Measurements from ENCODE around the gene PPIL4. TPM values are rescaled to one million over a fixed set of nuclear protein-coding genes. Genes with fewer than 3 reads are reported as not detected.

Gene PPIL4
- total RNA-seq, 4 donors from 2014 or later = 10.1 to 30.5 (median 19.0) TPM

GRCh38 chr6:149510793-149511512 lies 34.9 kb downstream of the PPIL4 start:
- in situ Hi-C loops (cut with MboI; ENCODE audit: low pct_ligation_motif_present in 1 of 4, low pct_unique_long_range_greater_than_20kb in 1 of 4, low sequenced_read_pairs in 3 of 4) (loop anchor here in 2 of 4 donors (10.0 to 25.0 kb wide), 4 partner anchors 76 to 486 kb away; no protein-coding TSS in a partner anchor), intact Hi-C loops (cut with DNase I; ENCODE audit: low total_unique reads) (no loop called here)
- peaks cover 0 to 24% (median under 1%) of the 10 kb centered on the region in 4 donors for H3K36me3 ChIP-seq
- 87 to 90% methylated on average over 1 to 4 of the region's 4 CpGs for WGBS, 2 donors (ENCODE audit: low coverage in 1 of 2)
- no peak overlapping the region for H3K27ac ChIP-seq
- H3K27me3 ChIP-seq = no peaks in the 10 kb centered on the region
- no peaks in the 10 kb centered on the region for H3K9me3 ChIP-seq
- no peak overlapping the region for H3K4me3 ChIP-seq
- DNase-seq = no peak
- no peaks in the 10 kb centered on the region for H3K4me1 ChIP-seq
- TF ChIP-seq POLR2AphosphoS5 (IDR thresholded peaks at IDR 0.05) (no peak), POLR2A (IDR thresholded peaks at IDR 0.05) (no peak), EP300 (IDR thresholded peaks at IDR 0.05; ENCODE audit: low read depth) (no peak), CTCF (IDR thresholded peaks at IDR 0.05) (no peak)

GRCh38 chr6:149508485-149508884 lies 37.4 kb downstream of the PPIL4 start:
- TF ChIP-seq POLR2A (IDR thresholded peaks at IDR 0.05) (no peak), POLR2AphosphoS5 (IDR thresholded peaks at IDR 0.05) (no peak), EP300 (IDR thresholded peaks at IDR 0.05; ENCODE audit: low read depth) (no peak), CTCF (IDR thresholded peaks at IDR 0.05) (no peak)
- Histone ChIP-seq H3K27me3 (no peaks in the 10 kb centered on the region), H3K9me3 (no peaks in the 10 kb centered on the region), H3K36me3 (peaks cover 0 to 38% (median 0%) of the 10 kb centered on the region in 4 donors), H3K27ac (no peak overlapping the region), H3K4me3 (no peak overlapping the region), H3K4me1 (no peaks in the 10 kb centered on the region)
- DNase-seq = no peak
- intact Hi-C loops (cut with DNase I; ENCODE audit: low total_unique reads) = no loop called here
- WGBS, 2 donors (ENCODE audit: low coverage in 1 of 2) = 60% methylated on average over 3 of the region's 3 CpGs
- in situ Hi-C loops (cut with MboI; ENCODE audit: low pct_ligation_motif_present in 1 of 4, low pct_unique_long_range_greater_than_20kb in 1 of 4, low sequenced_read_pairs in 3 of 4) = loop anchor here in 1 of 4 donors (25.0 kb wide), 1 partner anchor 421 kb away; no protein-coding TSS in a partner anchor

GRCh38 chr6:149503872-149504271 lies 42.0 kb downstream of the PPIL4 start:
- Histone ChIP-seq H3K27me3 (no peaks in the 10 kb centered on the region), H3K36me3 (peaks cover 0 to 17% (median 0%) of the 10 kb centered on the region in 4 donors), H3K4me1 (peaks cover 0 to 6% (median under 1%) of the 10 kb centered on the region in 4 donors), H3K4me3 (no peak overlapping the region), H3K27ac (no peak overlapping the region), H3K9me3 (no peaks in the 10 kb centered on the region)
- intact Hi-C loops (cut with DNase I; ENCODE audit: low total_unique reads) (no loop called here), in situ Hi-C loops (cut with MboI; ENCODE audit: low pct_ligation_motif_present in 1 of 4, low pct_unique_long_range_greater_than_20kb in 1 of 4, low sequenced_read_pairs in 3 of 4) (loop anchor here in 1 of 4 donors (25.0 kb wide), 1 partner anchor 417 kb away; no protein-coding TSS in a partner anchor)
- TF ChIP-seq POLR2AphosphoS5 (IDR thresholded peaks at IDR 0.05) (no peak), POLR2A (IDR thresholded peaks at IDR 0.05) (no peak), EP300 (IDR thresholded peaks at IDR 0.05; ENCODE audit: low read depth) (no peak), CTCF (IDR thresholded peaks at IDR 0.05) (no peak)
- no peak for DNase-seq
- 85 to 94% methylated on average over 2 of the region's 2 CpGs for WGBS, 2 donors (ENCODE audit: low coverage in 1 of 2)

DNA sequence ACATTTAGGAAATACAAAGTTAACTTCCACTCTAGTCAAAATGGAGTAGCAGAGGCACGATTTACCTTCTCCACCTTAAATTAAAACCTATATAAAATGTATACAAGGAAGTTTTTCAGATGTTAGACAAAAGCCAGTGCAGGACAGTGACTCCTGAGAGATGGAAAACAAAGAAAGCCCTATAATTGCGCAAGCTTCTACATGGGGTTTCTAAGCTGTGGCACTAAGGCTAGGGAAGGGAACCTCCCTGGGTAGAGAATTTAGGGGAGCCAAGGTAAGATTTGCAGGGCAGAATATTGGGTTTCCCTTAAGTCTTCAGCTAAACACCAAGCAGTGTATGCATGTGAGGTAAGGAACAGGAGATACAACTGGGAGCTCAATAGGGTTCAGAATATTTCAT lies 42.6 kb downstream of the PPIL4 start:
- 61 to 74% methylated on average over 2 of the region's 2 CpGs for WGBS, 2 donors (ENCODE audit: low coverage in 1 of 2)
- Histone ChIP-seq H3K27ac (no peak overlapping the region), H3K27me3 (no peaks in the 10 kb centered on the region), H3K4me1 (peaks cover 0 to 12% (median 6%) of the 10 kb centered on the region in 4 donors), H3K36me3 (peaks cover 0 to 17% (median 0%) of the 10 kb centered on the region in 4 donors), H3K9me3 (no peaks in the 10 kb centered on the region), H3K4me3 (no peak overlapping the region)
- TF ChIP-seq EP300 (IDR thresholded peaks at IDR 0.05; ENCODE audit: low read depth) = no peak
- in situ Hi-C loops (cut with MboI; ENCODE audit: low pct_ligation_motif_present in 1 of 4, low pct_unique_long_range_greater_than_20kb in 1 of 4, low sequenced_read_pairs in 3 of 4) (loop anchor here in 1 of 4 donors (25.0 kb wide), 1 partner anchor 416 kb away; no protein-coding TSS in a partner anchor), intact Hi-C loops (cut with DNase I; ENCODE audit: low total_unique reads) (no loop called here)
- no peak for DNase-seq

Measured in transverse colon (tissue), 4 donors.